ENCODE measurements around the gene RAB3IP.
"Not testable (repeated sequence)": the region's sequence is repeated elsewhere in the genome, so short reads cannot be mapped to it uniquely, and the experiment has no call there.

RAB3IP gene

DNA sequence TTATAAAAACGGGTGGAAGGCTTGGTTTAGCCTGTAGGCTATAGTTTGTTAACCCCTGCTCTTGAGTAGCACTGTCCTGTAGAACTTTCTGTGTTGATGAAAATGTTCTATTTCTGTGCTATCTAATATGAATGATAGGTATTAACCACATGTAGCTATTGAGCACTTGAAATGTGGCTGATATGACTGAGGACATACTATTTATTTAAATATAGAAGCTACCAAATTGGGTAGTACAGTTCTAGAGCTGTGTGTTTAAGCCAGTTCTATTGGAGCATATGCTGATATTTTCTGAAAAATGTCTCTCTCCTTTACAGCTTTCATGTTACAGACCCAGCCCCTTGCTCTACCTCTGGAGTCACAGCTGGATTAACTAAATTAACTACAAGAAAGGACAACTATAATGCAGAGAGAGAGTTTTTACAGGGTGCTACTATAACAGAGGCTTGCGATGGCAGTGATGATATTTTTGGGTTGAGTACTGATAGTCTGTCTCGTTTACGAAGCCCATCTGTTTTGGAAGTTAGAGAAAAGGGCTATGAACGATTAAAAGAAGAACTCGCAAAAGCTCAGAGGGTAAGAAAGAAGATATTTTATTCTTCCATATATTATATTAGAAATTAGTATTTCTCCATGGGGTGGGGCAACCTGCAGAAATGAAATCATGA is 17.6 kb downstream of the RAB3IP start:
- DNase-seq = no peak

DNA sequence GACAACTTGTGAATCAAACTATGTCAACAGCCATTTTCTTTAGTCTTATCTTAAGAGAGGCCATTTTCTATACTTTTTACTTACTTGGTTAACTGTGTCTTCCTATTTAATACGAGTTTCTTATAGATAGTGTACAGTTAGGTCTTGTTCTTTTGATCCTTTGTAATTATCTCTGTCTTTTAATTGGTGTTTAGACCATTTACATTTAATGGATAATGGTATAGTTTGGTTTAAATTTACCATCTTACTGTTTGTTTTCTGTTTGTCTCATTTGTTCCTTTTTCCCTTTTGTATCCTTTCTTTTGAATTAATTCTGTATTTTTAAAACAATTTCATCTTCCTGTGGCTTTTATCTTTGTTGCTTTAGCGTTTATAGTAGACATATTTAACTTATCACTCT is 19.4 kb downstream of the RAB3IP start:
- no peak for DNase-seq

DNA sequence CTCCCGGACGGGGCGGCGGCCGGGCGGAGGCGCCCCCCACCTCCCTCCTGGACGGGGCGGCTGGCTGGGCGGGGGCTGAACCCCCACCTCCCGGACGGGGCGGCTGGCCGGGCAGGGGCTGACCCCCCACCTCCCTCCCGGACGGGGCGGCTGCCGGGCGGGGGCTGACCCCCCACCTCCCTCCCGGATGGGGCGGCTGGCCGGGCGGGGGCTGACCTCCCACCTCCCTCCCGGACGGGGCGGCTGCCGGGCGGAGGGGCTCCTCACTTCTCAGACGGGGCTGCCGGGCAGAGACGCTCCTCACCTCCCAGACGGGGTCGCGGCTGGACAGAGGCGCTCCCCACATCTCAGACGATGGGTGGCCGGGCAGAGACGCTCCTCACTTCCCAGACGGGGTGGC is 20.9 kb downstream of the RAB3IP start:
- DNase-seq = not testable (repeated sequence)

DNA sequence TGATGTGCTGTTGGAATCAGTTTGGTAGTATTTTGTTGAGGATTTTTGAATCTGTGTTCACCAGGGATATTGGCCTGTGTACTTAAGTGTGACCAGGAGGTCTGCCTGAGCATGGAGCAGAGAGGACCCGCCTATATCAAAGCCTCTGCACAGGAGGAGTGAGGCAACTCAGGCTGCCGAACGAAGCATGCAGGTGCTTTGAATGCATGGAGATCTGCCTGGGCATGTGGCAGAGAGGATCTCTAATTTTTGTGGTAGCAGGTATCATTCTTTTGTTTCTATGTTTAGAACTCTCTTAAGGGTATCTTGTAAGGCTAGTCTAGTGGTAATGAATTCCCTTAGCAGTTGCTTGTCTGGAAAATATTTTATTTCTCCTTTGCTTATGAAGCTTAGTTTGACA is 26.9 kb downstream of the RAB3IP start:
- DNase-seq = no peak

DNA sequence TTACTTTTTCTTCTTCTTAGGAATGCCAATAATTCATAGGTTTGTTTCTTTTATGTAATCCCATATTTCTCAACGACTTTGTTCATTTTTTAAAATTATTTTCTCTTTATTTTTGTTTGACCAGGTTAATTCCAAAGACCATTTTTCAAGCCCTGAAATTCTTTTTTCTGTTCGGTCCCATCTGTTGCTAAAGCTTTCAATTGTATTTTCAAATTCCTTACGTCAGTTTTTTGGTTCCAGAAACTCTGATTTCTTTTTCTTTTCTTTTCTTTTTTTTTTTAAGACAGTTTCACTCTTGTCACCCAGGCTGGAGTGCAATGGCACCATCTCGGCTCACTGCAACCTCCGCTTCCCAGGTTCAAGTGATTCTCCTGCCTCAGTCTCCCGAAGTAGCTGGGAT is 27.6 kb downstream of the RAB3IP start:
- no peak for DNase-seq

DNA sequence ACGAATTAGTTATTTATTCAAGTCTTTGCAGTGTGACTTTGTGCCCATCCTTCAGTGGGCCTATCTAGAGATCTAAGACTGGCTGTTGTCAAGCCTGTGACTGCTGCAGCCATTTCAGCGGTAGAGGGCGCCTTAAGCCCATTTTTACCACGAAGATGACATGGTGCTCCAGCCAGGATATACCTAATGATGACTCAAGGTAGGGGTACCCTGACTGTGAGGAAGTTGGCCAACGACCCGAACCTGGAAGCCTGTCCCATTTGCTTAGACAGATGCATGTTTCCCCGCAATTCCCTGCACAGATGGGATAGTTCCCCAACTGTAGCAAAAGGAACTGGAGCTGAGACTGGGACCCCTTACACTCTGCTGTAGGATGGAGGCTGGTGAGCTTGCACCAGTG is 41.3 kb downstream of the RAB3IP start:
- no peak for DNase-seq

DNA sequence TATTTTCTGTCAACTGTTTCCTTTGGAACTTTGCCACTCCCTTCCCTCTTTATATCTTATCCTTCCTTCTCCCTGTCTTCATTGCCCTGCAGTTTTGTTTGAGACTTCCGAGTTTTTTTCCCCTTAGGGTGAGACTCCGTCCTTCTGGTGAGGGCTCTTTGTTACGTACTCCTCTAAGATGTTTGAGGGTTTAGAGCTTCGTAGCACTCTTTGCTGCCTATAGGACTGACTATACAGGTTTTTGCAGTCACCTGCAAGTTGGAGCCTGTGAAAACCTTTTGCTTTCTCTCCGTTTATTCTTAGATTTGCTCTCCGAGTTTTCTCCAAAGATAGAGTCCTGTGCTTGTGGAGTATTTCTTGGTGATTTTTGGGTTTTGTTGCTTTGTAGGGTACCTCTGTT is 44.7 kb downstream of the RAB3IP start:
- DNase-seq = no peak

DNA sequence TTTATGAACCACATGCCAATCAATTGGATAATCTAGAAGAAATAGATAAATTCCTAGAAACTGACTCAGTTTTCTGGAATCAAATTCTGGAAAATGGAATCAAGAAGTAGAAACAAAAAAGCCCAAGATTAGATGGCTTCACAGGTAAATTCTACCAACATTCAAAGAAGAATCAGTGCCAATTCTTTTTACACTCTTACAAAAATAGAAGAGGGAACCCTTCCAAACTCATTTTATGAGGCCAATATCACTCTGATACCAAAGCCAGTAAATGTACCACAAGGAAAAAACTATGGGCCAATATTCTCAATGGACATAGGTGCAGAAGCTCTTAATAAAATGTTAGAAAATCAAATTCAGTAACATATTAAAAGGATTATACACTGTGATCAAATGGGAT is 50.7 kb downstream of the RAB3IP start:
- no peak for DNase-seq

DNA sequence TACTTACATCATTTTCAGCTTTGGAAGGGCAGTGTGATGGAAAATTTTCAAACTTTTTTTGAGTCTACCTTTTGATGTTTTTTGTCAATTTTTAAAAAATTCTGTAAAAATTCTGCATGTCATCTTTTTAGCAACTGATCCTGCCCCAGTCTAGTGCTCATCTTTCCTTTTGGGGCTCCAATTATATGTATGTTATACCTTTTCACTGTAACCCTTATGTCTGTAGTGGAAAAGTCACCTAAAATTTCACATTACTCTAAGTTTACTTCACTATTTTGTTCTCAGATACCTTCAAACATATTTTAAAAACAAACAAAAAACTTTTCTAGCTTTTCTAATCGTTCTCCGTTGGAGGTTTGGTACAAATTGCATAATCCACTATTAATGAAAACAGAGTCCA is 53.9 kb downstream of the RAB3IP start:
- no peak for DNase-seq

DNA sequence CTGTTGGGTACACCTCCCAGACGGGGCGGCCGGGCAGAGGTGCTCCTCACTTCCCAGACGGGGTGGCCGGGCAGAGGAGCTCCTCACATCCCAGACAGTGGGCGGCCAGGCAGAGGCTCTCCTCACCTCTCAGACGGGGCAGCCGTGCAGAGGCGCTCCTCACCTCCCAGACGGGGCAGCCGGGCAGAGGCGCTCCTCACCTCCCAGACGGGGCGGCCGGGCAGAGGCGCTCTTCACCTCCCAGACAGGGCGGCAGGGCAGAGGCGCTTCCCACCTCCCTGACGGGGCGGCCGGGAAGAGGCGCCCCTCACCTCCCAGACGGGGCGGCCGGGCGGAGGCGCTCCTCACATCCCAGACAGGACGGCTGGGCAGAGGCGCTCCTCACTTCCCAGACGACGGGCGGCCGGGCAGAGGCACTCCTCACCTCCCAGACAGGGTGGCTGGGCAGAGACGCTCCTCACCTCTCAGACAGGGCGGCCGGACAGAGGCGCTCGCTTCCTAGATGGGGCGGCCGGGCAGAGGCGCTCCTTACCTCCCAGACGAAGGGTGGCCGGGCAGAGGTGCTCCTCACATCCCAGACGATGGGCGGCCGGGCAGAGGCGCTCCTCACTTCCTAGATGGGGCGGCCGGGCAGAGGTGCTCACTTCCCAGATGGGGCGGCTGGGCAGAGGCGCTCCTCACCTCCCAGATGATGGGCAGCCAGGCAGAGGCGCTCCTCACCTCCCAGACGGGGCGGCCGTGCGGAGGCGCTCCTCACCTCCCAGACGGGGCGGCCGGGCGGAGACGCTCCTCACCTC is 68.6 kb downstream of the RAB3IP start:
- not testable (repeated sequence) for DNase-seq

DNA sequence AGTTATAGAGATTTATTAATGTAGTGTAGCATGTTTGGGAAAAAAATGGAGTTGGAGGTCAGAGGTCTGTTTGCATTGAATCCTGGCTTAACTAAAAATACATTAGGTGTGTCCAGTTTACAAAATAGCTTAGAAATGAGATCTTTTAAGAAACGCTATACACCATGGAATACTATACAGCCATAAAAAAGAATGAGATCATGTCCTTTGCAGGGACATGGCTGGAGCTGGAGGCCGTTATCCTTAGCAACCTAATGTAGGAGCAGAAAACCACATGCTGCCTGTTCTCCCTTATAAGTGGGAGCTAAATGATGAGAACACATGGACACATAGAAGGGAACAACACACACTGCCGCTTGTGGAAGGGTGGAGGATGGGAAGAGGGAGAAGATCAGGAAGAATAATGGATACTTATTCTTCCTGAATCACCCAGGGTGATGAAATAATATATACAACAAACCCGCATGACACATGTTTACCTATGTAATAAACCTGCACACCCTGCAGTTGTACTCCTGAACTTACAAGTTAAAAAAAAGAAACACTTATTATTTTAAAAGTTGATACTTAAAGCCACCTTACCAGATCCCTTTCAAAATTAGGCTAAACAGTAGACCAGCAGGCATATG is 72.3 kb downstream of the RAB3IP start:
- DNase-seq = no peak

DNA sequence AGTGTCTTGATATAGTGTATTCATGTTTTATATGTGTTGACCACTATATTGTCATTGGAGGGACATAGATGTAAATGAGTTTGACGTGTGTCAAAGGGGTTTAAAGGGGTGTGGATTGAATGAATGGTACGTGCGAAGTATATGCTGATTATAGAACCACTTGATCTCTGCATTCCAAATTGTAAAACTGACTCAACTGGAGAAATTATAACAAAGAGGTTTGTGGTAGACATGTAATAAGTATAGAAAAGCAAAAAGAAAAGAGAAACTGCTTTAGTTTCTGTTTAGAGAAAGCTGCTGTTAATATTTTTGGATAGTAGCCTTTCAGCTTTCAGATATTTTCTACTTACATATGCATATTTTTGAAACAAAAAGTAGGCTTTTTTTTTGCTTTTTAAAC is 77.4 kb downstream of the RAB3IP start:
- no peak for DNase-seq

DNA sequence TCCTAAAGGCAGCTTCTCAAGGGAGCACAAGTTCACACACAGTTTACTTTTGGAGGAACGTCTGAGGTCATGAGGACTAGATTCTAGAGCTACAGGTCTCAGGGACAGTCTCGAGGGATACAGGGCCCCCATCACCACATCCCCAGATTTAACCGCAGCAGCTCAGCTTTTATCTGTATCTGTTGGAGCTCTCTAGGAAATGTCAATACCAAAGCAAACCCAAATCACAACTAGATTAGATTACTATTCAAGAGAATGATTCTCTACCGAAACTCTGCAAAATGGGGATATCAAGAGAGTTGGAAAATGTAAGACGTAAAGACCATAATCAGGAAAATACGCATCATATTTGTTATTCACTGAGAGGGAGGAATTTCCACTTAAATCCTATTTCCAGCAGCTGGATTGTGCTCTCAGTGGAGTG is 82.4 kb downstream of the RAB3IP start:
- no peak for DNase-seq

DNA sequence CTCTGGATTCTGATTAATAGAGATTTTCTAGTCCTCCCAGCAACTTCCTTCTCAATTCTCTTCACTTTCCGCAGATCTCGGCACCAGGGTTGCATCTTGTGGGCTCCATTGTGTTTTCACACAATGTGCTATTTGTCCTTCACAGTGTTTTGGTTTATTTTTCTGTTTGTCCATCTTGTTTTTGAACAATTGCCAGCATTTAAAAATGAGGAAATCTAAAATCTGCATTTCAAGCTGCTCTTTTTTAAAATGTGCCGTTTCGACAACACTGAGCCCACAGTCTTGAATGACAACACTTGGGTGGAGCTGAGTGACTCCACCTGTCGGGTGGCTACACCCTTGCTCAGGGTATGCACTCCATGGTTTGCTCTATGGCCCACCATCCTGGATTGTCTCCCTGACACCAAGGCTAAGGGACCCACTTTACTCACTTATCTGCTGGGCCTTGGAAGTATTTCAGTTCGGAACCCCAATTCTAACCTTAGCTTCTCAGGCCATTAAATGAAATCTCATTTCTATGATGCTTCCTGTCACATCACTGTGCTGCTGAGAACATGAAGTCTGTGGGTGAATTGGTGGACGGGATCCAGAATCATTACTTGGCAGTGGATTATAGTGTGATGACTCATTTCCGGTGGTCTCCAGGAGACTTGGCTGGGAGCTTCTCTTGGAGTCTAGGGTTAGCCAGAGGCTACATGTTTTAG is 82.9 kb downstream of the RAB3IP start:
- DNase-seq = no peak

DNA sequence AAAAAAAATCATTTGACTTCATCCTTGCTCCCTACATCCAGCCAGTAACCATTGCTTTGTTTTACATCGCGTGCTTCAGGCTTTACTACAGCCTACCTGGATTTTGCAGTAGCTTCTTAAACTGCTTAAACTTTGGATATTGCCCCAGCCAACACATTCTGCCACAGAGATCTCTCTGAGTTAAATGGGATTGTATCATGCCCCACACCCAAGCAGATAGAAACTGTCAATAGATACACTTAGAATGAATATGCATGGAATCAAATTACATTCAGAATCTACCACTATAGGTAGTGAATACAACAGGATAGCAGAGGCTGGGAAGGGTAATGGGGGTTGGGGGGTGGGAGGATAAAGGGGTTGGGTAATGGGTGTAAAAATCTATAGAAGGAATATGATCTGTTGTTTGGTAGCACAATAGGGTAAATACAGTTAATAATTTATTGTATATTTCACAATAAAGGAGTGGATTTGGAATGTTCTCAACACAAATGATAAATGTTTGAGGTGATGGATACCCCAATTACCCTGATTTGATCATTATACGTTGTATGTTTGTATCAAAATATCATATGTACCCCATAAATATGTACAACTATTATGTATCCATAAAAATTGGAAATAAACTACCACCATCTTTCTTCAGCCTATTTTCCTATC is 83.7 kb downstream of the RAB3IP start:
- no peak for DNase-seq

DNA sequence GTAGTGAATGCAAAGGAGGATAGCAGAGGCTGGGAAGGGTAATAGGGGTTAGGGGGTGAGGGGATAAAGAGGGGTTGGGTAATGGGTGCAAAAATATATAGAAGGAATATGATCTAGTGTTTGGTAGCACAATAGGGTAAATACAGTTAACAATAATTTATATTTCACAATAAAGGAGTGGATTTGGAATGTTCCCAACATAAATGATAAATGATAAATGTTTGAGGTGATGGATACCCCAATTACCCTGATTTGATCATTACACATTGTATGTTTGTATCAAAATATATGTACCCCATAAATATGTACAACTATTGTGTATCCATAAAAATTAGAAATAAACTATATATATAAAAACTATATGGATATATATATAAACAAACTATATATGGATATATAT is 85.4 kb downstream of the RAB3IP start:
- DNase-seq = no peak

DNA sequence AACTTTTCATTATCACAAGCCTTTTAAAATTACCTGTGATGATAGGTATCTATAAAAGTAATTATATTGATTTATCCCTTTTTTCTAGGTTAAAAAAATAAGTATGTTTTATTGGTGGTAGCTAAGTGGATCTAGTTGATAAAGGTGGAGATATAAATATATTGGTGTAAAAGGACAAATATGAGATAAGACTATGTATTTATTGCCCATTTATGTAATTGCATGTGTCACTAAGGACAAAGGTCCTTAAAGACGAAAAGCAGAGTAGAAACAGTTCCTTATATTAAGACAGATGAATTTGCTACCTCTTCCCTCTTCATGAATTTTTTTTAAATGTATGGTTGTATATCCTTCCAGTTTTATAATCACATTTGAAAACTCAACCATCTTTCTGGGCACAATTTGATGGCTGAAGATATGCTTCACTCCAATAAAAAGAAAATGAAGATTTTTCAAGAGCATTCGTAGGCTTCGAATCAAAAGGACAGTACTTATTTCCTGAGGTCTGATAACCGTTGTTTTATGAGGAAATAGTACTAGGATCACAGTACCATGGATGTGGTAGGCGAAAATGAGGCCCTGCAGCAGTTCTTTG is 86.4 kb downstream of the RAB3IP start, which contains the start of gene MYRFL:
MYRFL (plus strand) TSS at position 262 of the 595 bp plus-strand sequence; CDS start at position 553, 291 bp downstream.
- no peak for DNase-seq

DNA sequence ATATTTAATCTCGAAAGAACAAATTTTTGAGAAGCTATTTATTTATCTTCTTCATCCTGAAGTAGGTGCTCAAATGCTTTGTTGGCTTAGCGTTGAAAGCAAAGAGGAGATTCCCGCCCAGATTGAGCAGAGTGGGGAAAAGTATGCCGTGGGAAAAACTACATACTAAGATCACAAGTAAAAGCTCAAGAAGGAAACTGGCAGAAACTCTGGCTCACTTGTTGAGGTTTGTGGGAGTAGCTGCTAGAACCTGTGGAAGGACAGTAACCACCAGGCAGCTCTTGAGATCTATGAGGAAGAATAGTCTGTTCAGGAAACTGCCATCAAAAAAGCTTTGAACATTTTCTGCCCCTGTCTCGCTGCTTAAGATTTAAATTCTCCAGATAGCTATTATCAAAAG is 90.2 kb downstream of the RAB3IP start:
- no peak for DNase-seq

DNA sequence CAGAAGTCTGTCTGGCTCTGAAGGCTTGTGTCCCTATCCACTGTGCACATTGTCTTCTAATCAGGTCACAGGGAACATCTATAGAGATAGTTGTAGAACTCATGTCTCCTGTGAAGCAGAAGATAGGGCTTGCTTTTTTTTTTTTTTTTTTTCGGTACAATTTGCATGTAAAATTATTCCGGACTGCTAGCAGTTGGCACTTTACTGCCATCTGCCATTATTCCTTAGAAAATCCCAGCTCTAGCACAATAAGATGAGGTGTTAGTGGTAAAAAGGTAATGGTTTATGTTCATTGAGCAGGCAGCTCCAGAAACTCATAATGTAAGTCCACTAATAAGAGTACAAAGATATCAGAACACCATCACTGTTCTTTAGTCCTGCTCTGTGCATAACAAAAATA is 95.0 kb downstream of the RAB3IP start:
- no peak for DNase-seq

DNA sequence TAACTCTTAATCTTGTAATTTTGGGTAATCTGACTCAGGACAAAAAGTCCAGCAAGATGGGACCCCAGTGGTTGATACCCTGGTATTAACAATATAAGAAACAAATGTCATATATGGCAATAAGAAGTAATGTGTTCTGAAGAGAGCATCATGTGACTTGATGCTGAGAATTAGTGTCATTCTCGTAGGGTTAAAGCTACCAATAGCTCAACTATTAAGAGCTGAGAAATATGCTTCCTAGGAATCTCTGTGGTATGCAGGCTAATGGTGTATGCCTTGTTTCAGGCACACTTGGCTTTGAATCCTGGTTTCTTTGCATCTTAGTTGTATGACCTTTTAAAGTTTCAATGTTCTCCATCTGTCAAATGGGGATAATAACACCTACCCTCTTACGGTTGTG is 95.5 kb downstream of the RAB3IP start:
- no peak for DNase-seq

DNA sequence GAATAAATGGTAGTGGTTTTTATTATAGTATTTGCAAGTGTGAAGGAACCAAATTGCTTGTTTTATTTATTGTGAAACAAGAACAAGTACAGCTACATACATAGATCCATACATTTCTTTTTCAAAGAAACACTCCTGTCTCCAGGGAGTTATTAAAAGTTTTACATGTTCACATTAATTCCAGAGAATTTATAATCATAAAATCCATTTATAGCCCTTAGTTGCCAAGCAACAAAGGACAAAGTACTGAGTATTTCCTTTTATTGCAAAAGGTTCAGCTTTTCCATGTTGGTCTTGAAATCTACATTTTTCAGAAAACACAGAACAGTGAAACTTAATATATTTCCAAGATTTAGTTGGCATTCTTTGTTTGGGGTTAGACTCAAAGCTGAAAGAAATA is 95.9 kb downstream of the RAB3IP start:
- DNase-seq = no peak

DNA sequence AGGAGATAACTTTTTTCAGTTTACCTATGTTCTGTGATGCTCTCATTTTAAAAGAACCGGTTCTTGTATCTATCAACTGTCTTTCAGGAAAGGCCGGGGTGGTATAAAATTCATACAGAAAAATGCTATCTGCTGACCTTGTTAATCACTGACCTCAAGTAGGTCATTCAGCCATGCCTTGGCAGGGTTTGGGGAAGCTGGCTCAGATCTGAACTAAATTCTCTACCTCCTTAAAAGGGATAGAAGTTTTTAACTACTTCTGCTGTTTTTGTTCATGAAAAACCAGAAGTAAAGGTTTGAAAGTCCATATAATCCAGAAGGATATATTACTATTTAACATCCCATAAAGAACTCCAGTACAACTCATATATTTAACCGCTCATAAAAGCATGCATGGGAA is 96.4 kb downstream of the RAB3IP start:
- no peak for DNase-seq

DNA sequence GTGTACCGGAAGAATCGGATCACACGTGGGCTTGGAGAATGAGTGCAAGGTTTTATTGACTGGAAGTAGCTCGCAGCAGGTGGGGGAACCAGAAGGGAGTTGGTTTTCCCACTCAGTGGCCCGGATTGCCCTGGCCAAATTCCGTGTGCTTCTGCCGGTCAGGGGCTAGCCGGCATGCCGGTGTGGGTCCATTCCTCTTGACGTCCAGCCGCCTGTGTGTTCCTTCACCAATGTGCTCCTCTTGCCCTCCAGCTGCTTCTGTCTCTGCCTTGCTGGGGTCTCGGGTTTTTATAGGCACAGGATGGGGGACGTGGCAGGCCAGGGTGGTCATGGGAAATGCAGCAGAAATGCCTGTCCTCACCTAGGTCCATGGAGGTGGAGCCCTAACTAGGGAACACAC is 97.4 kb downstream of the RAB3IP start:
- no peak for DNase-seq
